Vagina (tissue), 2 donors: Measurements from ENCODE around the gene APPBP2. TPM values are rescaled to one million over a fixed set of nuclear protein-coding genes. Genes with fewer than 3 reads are reported as not detected.

Experiments used
- DNase-seq, 2 donors: peaks; one replicate each; pipeline ENCODE4 v3.0.0-alpha.2; 2017; ENCODE audit errors: extremely low spot score in 2 of 2
- H3K27ac ChIP-seq: fragments of 200-600 bp; sonication (generic); one replicate; pipeline ENCODE4 v1.5.1; 2019
- H3K27me3 ChIP-seq: fragments of 200-600 bp; sonication (generic); one replicate; pipeline ENCODE4 v1.5.1; 2019
- H3K36me3 ChIP-seq, 2 donors: fragments of 200-600 bp; sonication (generic); one replicate each; pipeline ENCODE4 v1.5.1; 2017 to 2019
- H3K4me1 ChIP-seq: fragments of 200-600 bp; sonication (generic); one replicate; pipeline ENCODE4 v1.5.1; 2019
- H3K4me3 ChIP-seq, 2 donors: fragments of 200-600 bp; sonication (generic); 1 replicate in 1 of 2; 2 replicates in 1 of 2; pipeline ENCODE4 v1.5.1; 2016 to 2019
- H3K9me3 ChIP-seq: fragments of 200-600 bp; sonication (generic); one replicate; pipeline ENCODE4 v1.5.1; 2019
- POLR2A ChIP-seq, 2 donors: fragments of 450-650 bp; IDR thresholded peaks; one replicate each; pipeline ENCODE4 v1.6.1; 2017; ENCODE audit warnings: antibody characterized with exemption in 2 of 2, mild to moderate bottlenecking in 2 of 2, moderate library complexity in 2 of 2
- POLR2AphosphoS5 ChIP-seq, 2 donors: sonication (generic); formaldehyde crosslinking; IDR thresholded peaks; one replicate each; pipeline ENCODE4 v1.9.0; 2017; ENCODE audit warnings: antibody characterized with exemption in 2 of 2, mild to moderate bottlenecking in 2 of 2, low read depth in 1 of 2; ENCODE audit not compliant: insufficient read depth in 1 of 2
- intact Hi-C: fragments of 100-400 bp; cut with DNase I; formaldehyde crosslinking; loops from one replicate; pipeline ENCODE4 v1.15.1; 2023
- small RNA-seq: library from RNA; depleted of rRNA; stranded (forward); fragments of <200 nt; gene quantifications from one replicate; pipeline ENCODE3, GENCODE V24; 2016
- total RNA-seq: library from RNA; depleted of rRNA; stranded (reverse); fragments of >200 nt; gene quantifications from one replicate; pipeline ENCODE4 v1.2.3, GENCODE V29; 2016
- TF ChIP-seq, protein P1 (sequence below), 3 experiments: fragments of 450-650 bp in 2 of 3; fragments of 200-600 bp in 1 of 3; sonication (generic) in 1 of 3; IDR thresholded peaks; one replicate each; pipeline ENCODE4 v1.5.1; 2017 to 2019; ENCODE audit warnings: antibody characterized with exemption in 3 of 3, mild to moderate bottlenecking in 2 of 3, moderate library complexity in 2 of 3

APPBP2 gene
- total RNA-seq, 1 donor from 2014 or later: 23.6 TPM

DNA sequence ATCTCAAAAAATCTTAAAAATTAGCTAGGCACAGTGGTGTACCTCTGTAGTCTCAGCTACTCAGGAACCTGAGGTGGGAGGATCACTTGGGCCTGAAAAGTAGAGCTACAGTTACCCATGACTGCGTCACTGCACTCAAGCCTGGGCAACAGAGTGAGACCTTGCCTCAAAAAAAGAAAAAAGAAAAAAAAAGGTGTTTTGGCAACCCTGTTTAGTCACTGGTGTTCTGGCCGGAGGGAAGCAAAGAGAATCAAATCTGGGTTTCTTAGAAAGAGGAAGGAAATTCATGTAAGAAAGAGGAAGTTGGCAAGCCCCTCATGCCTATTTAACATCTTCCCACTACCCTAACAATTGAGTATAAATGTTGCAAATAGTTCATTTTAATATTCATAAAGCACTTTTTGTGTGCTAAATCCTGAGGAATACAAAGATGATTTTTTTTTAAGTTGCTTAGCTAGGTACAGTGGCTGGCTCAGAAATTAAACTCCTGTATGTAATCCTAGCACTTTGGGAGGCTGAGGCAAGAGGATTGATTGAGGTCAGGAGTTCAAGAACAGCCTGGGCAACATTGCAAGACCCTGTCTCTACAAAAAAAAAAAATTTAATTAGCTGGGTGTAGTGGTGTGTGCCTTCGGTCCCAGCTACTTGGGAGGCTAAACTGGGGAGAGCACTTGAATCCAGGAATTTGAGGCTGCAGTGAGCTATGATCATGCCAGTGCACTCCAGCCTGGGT, 127.6 kb downstream of the APPBP2 start:
- no peak for DNase-seq
- TF ChIP-seq, protein P1, sequence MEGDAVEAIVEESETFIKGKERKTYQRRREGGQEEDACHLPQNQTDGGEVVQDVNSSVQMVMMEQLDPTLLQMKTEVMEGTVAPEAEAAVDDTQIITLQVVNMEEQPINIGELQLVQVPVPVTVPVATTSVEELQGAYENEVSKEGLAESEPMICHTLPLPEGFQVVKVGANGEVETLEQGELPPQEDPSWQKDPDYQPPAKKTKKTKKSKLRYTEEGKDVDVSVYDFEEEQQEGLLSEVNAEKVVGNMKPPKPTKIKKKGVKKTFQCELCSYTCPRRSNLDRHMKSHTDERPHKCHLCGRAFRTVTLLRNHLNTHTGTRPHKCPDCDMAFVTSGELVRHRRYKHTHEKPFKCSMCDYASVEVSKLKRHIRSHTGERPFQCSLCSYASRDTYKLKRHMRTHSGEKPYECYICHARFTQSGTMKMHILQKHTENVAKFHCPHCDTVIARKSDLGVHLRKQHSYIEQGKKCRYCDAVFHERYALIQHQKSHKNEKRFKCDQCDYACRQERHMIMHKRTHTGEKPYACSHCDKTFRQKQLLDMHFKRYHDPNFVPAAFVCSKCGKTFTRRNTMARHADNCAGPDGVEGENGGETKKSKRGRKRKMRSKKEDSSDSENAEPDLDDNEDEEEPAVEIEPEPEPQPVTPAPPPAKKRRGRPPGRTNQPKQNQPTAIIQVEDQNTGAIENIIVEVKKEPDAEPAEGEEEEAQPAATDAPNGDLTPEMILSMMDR (IDR thresholded peaks at IDR 0.05): no peak
- H3K36me3 ChIP-seq: no peaks in the 10 kb centered on the region
- no peak overlapping the region for H3K27ac ChIP-seq
- H3K4me1 ChIP-seq: peaks cover 3% of the 10 kb centered on the region
- H3K27me3 ChIP-seq: no peaks in the 10 kb centered on the region
- intact Hi-C loops: no loop called here
- no peaks in the 10 kb centered on the region for H3K9me3 ChIP-seq
- H3K4me3 ChIP-seq: no peak overlapping the region

DNA sequence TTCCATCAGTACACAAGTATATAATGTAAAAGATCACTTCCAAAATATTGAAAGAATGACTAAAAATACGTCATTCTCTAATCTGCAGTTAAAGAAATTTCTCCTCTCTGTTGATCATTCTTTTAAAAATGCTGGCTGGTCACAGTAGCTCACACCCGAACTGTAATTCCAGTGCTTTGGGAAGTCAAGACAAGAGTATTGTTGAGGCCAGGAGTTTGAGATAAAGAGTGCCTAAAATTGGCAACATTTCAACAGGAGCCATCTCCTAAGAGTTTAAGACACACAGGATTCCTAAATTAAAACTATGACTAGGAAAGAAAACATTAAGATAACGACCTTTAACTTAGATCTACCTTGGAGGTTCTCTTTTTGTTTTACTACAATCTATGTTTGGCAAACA, 129.6 kb downstream of the APPBP2 start:
- Histone ChIP-seq H3K4me3 (no peak overlapping the region), H3K27ac (no peak overlapping the region), H3K27me3 (no peaks in the 10 kb centered on the region), H3K4me1 (peaks cover 9% of the 10 kb centered on the region), H3K36me3 (no peaks in the 10 kb centered on the region), H3K9me3 (no peaks in the 10 kb centered on the region)
- no peak for TF ChIP-seq POLR2A (IDR thresholded peaks at IDR 0.05)
- TF ChIP-seq, protein P1 (IDR thresholded peaks at IDR 0.05): no peak
- no peak for TF ChIP-seq POLR2AphosphoS5 (IDR thresholded peaks at IDR 0.05; ENCODE audit: insufficient read depth in 1 of 2, low read depth in 1 of 2)
- no peak for DNase-seq
- intact Hi-C loops: no loop called here

DNA sequence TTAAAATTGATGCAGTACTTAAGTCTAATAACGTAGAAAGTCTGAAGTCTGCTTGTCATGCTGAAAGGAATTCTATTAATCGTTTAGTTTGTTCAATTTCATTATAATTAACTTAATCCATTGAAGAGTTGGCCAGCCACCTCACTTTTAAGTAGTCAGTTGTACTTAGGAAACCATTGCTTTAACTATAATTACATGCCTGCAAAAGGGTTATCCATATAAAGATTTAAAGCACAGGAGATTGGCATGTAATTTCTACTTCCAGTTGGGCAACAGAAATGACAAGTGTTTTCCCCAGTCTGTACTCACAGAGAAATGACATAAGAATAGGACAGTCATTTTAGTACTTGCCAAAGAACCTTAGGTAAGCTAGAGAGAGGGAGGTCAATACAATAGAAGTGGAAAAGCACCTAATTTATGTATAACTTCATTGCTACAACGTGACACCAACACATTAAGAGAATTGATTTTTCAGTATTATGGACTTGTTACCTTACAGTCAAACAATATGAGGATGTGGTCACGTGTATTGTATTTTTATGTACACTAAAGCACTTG, 130.5 kb downstream of the APPBP2 start:
- Histone ChIP-seq H3K27me3 (no peaks in the 10 kb centered on the region), H3K27ac (no peak overlapping the region), H3K4me3 (no peak overlapping the region), H3K4me1 (peaks cover 14% of the 10 kb centered on the region), H3K36me3 (no peaks in the 10 kb centered on the region), H3K9me3 (no peaks in the 10 kb centered on the region)
- no peak for DNase-seq
- TF ChIP-seq POLR2A (IDR thresholded peaks at IDR 0.05) (no peak), POLR2AphosphoS5 (IDR thresholded peaks at IDR 0.05; ENCODE audit: insufficient read depth in 1 of 2, low read depth in 1 of 2) (no peak)
- TF ChIP-seq, protein P1 (IDR thresholded peaks at IDR 0.05): no peak
- intact Hi-C loops: no loop called here

DNA sequence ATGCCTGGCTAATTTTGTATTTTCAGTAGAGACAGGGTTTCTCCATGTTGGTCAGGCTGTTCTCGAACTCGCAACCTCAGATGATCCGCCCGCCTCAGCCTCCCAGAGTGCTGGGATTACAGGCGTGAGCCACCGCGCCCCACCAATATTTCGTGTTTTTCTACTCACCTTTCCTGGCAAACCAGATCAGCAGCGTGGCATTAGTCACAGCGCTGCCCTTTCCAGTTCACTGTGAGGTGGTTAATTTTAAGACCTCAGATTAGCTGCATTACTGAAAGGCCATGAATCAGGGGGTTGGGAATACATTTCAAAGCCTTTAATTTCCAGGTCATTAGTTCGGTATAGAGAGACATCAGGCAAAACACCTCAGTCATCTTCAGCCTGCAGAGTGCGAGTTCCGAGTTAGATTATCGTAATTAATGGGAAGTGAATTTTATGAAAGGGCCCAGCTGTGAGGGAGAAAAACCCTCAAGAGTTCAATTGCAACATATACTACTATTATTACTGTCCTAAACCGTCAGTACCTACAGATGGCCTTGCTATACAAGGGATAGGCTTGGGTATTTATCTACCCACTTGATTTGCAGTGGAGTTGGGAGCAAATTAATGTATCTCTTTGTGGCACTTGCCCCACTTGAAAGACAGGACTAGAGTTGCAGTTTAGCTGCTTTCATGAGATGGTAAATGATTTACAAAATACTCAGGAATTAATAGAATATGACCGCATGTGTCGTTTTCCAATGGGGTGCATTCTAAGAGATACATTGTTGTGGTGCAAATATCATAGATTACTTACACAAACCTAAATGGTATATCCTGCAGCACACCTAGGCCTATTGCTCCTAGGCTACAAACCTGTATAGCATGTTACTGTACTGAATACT, 132.0 kb downstream of the APPBP2 start:
- H3K9me3 ChIP-seq: no peaks in the 10 kb centered on the region
- H3K4me1 ChIP-seq: peaks cover 29% of the 10 kb centered on the region
- no peak overlapping the region for H3K27ac ChIP-seq
- DNase-seq: no peak
- intact Hi-C loops: no loop called here
- H3K36me3 ChIP-seq: no peaks in the 10 kb centered on the region
- H3K27me3 ChIP-seq: no peaks in the 10 kb centered on the region
- no peak for TF ChIP-seq POLR2A (IDR thresholded peaks at IDR 0.05)
- no peak for TF ChIP-seq POLR2AphosphoS5 (IDR thresholded peaks at IDR 0.05; ENCODE audit: insufficient read depth in 1 of 2, low read depth in 1 of 2)
- TF ChIP-seq, protein P1 (IDR thresholded peaks at IDR 0.05): no peak
- no peak overlapping the region for H3K4me3 ChIP-seq

Small RNA genes lying within 50 kb of the gene (small RNA-seq; reads per million reads assigned to genes)
- not detected for gene AC011921.2

Other genes starting within 250 kb of the APPBP2 start
- gene USP32, start 134.1 kb downstream of the APPBP2 start, total RNA-seq: 63.6 TPM
- gene CHCT1, start 103.8 kb downstream of the APPBP2 start, total RNA-seq: not detected
- 9.8 TPM for gene PPM1D, start 74.0 kb upstream of the APPBP2 start, total RNA-seq
- 33.1 TPM for gene BCAS3, start 151.6 kb upstream of the APPBP2 start, total RNA-seq